RPMI8226 (cell line): ENCODE results near the gene SSR4.

ENCODE experiments used
- DNase-seq: peaks from one replicate; pipeline ENCODE4 v3.0.0-alpha.2; 2015

SSR4 gene

GRCh38 chrX:153831429-153832150, 37.1 kb downstream of the SSR4 start:
- no peak for DNase-seq

- DNase-seq: no peak
Measured at GRCh38 chrX:153832728-153833127, 38.3 kb downstream of the SSR4 start.

GRCh38 chrX:153836921-153837320, 42.5 kb downstream of the SSR4 start:
- DNase-seq: no peak

GRCh38 chrX:153844509-153845082, 50.1 kb downstream of the SSR4 start:
- no peak for DNase-seq

GRCh38 chrX:153845195-153845594, 50.7 kb downstream of the SSR4 start:
- no peak for DNase-seq

- DNase-seq: no peak
Measured at GRCh38 chrX:153845842-153846241, 51.4 kb downstream of the SSR4 start.
